Skeletal muscle tissue (tissue), 5 donors: ENCODE data around the gene TANC2. TPM values are rescaled to one million over a fixed set of nuclear protein-coding genes. Genes with fewer than 3 reads are reported as not detected.

Experiments
- H3K27ac ChIP-seq: one replicate; pipeline ENCODE4 v1.7.0; 2013; ENCODE audit warnings: mild to moderate bottlenecking, low read depth, low read length, inconsistent platforms
- H3K27me3 ChIP-seq, 3 donors: one replicate each; pipeline ENCODE4 v1.7.0; 2013; ENCODE audit warnings: low read length in 3 of 3; ENCODE audit not compliant: control insufficient read depth in 3 of 3, insufficient read depth in 3 of 3
- H3K36me3 ChIP-seq, 3 donors: one replicate each; pipeline ENCODE4 v1.7.0; 2013; ENCODE audit warnings: low read length in 3 of 3; ENCODE audit not compliant: control insufficient read depth in 3 of 3, insufficient read depth in 3 of 3
- H3K4me1 ChIP-seq, 3 donors: one replicate each; pipeline ENCODE4 v1.7.0; 2013; ENCODE audit warnings: low read length in 3 of 3, mild to moderate bottlenecking in 3 of 3; ENCODE audit not compliant: control insufficient read depth in 3 of 3, insufficient read depth in 3 of 3
- H3K4me3 ChIP-seq, 3 donors: one replicate each; pipeline ENCODE4 v1.7.0; 2013; ENCODE audit warnings: low read length in 3 of 3
- H3K9ac ChIP-seq, 3 donors: one replicate each; pipeline ENCODE4 v1.7.0; 2013; ENCODE audit warnings: low read length in 3 of 3, mild to moderate bottlenecking in 3 of 3, moderate library complexity in 2 of 3, low read depth in 1 of 3
- H3K9me3 ChIP-seq, 3 donors: one replicate each; pipeline ENCODE4 v1.7.0; 2013; ENCODE audit warnings: low read length in 3 of 3; ENCODE audit not compliant: control insufficient read depth in 3 of 3
- small RNA-seq: library from RNA; depleted of rRNA; stranded (forward); fragments of <200 nt; gene quantifications from one replicate; pipeline ENCODE3, GENCODE V24; 2014
- total RNA-seq: library from RNA; depleted of rRNA; stranded (reverse); fragments of >200 nt; gene quantifications from one replicate; pipeline ENCODE4 v1.2.3, GENCODE V29; 2014
- donor health status: Osteomylitis.

TANC2 gene
- total RNA-seq, 1 donor from 2014 or later, result 44.9 TPM

- no peaks in the 10 kb centered on the region for H3K36me3 ChIP-seq
- H3K27ac ChIP-seq, result no peak overlapping the region
- no peaks in the 10 kb centered on the region for H3K4me1 ChIP-seq
- H3K4me3 ChIP-seq, result no peak overlapping the region
- no peaks in the 10 kb centered on the region for H3K27me3 ChIP-seq
- H3K9me3 ChIP-seq, result no peaks in the 10 kb centered on the region
- H3K9ac ChIP-seq, result no peak overlapping the region
These were observed 32.1 kb downstream of the TANC2 start for GRCh38 chr17:62998166-62998565.

DNA sequence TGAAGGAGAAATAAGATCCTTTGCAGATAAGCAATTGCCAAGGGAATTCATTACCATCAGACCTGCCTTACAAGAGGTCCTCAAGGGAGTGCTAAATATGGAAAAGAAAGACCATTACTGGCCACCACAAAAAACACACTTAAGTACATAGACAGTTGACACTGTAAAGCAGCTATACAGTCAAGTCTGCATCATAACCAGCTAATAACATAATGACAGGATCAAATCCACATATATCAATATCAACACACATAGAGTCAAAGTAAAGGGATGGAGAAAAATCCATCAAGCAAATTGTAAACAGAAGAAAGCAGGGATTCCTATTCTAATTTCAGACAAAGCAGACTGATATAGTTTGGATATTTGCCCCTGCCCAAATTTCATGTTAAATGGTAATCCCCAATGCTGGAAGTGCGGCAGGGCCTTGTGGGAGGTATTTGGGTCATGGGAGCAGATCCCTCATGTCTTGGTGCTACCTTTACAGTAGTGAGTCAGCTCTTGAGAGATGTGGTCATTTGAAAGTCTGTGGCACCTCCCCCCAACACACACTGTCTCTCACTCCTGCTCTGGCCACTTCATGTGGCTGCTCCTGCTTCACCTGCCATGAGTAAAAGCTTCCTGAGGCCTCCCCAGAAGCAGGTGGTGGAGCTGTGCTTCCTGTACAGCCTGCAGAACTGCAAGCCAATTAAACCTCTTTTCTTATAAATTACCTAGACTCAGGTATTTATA is 32.8 kb downstream of the TANC2 start:
- Histone ChIP-seq H3K4me1 (no peaks in the 10 kb centered on the region), H3K27ac (no peak overlapping the region), H3K9ac (no peak overlapping the region), H3K27me3 (no peaks in the 10 kb centered on the region), H3K4me3 (no peak overlapping the region), H3K36me3 (no peaks in the 10 kb centered on the region), H3K9me3 (no peaks in the 10 kb centered on the region)

DNA sequence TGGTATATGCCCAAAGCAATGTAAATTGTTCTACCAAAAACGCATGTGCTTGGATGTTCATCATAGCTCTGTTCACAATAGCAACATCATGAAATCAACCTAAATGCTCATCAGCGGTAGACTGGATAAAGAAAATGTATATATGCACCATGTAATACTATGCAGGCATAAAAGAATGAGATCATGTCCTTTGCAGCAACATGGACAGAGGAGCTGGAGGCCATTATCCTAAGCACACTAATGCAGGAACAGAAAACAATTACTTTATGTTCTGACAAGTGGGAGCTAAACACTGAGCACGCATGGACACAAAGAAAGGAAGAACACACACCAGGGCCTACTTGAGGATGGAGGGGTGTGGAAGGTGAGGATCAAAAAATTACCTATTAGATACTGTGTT is 33.7 kb downstream of the TANC2 start:
- no peak overlapping the region for H3K9ac ChIP-seq
- H3K4me1 ChIP-seq, result no peaks in the 10 kb centered on the region
- no peaks in the 10 kb centered on the region for H3K9me3 ChIP-seq
- no peak overlapping the region for H3K4me3 ChIP-seq
- H3K27ac ChIP-seq, result no peak overlapping the region
- H3K36me3 ChIP-seq, result no peaks in the 10 kb centered on the region
- no peaks in the 10 kb centered on the region for H3K27me3 ChIP-seq

GRCh38 chr17:63001689-63002394 is 35.8 kb downstream of the TANC2 start:
- Histone ChIP-seq H3K36me3 (no peaks in the 10 kb centered on the region), H3K9me3 (no peaks in the 10 kb centered on the region), H3K4me3 (no peak overlapping the region), H3K27me3 (no peaks in the 10 kb centered on the region), H3K4me1 (no peaks in the 10 kb centered on the region), H3K27ac (no peak overlapping the region), H3K9ac (no peak overlapping the region)

- Histone ChIP-seq H3K4me3 (no peak overlapping the region), H3K36me3 (no peaks in the 10 kb centered on the region), H3K27ac (no peak overlapping the region), H3K9me3 (no peaks in the 10 kb centered on the region), H3K9ac (no peak overlapping the region), H3K27me3 (no peaks in the 10 kb centered on the region), H3K4me1 (no peaks in the 10 kb centered on the region)
These were observed 36.6 kb downstream of the TANC2 start for GRCh38 chr17:63002625-63003024.

DNA sequence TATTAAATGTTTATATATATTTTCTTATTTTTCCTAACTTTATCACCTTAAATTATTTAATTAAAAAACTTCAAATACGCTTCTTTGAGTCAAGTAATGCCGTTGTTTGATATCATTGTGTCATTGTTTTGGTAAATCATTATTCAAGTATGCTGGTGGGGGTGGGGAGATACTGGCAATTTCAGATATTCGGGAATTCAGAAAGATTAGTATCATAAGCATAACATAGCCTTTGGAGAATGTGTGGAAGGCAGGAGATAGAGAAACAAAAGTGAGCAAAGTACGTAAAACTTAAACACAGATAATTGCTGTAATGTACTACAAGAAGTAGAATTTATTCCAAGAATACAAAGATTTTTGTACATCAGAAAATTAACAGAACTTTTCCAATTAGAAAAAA is 49.8 kb downstream of the TANC2 start:
- Histone ChIP-seq H3K27me3 (no peaks in the 10 kb centered on the region), H3K4me3 (no peak overlapping the region), H3K4me1 (no peaks in the 10 kb centered on the region), H3K36me3 (no peaks in the 10 kb centered on the region), H3K27ac (no peak overlapping the region), H3K9ac (no peak overlapping the region), H3K9me3 (no peaks in the 10 kb centered on the region)

Small RNAs within 50 kb of the gene (small RNA-seq; reads per million reads assigned to genes)
- not detected for gene MIR633

Other genes starting within 250 kb of the TANC2 start
- not detected for gene MARCHF10, start 157.9 kb upstream of the TANC2 start, total RNA-seq